ENCODE results near the gene REEP1.

Gene REEP1

DNA sequence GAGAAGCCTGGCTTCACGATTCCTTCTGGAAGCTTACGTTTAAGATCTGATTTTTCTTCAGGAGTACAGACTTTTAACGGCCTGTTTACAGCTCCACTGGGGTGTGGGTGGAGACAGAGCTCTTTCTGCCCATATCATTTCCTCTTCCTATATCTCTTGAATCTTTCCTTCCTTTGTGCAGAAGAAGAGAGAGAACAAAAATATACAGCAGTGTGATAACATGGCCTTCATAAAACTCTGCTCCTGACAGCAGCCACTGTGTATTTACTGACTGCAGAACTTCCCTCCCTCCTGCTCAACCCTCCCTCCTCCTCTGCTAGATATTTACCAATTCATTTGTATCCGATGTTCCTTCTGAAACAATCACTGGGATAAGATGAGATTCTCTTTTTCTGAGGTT is 34.1 kb upstream of the REEP1 start:
- no peak overlapping the region for H2AK5ac ChIP-seq (ENCODE audit: low read depth, low read length)
- H2AFZ ChIP-seq (ENCODE audit: low read length) = no peak overlapping the region
- H2BK12ac ChIP-seq (ENCODE audit: low read length) = no peak overlapping the region
- H2BK15ac ChIP-seq (ENCODE audit: low read length) = no peak overlapping the region
- H3K4me3 ChIP-seq (ENCODE audit: low read length in 2 of 2) = no peak overlapping the region
- H2BK120ac ChIP-seq (ENCODE audit: low read depth, low read length) = no peak overlapping the region
- H3K79me1 ChIP-seq (ENCODE audit: low read depth, low read length) = no peaks in the 10 kb centered on the region
- H4K91ac ChIP-seq (ENCODE audit: low read depth, low read length, poor library complexity) = no peak overlapping the region
- H3K23ac ChIP-seq (ENCODE audit: low read depth, low read length, poor library complexity) = no peak overlapping the region
- H4K8ac ChIP-seq (ENCODE audit: low read depth, low read length) = no peak overlapping the region
- H2BK5ac ChIP-seq (ENCODE audit: low read length) = no peak overlapping the region
- DNase-seq (ENCODE audit: low spot score) = no peak
- no peaks in the 10 kb centered on the region for H3K27me3 ChIP-seq (ENCODE audit: control insufficient read depth in 3 of 3, insufficient read depth in 3 of 3, low read depth in 1 of 3, low read length in 3 of 3)
- H3K27ac ChIP-seq (replicated peaks; ENCODE audit: low read length) = no peak overlapping the region
- no peak overlapping the region for H3K14ac ChIP-seq (ENCODE audit: low read length)
- H3K36me3 ChIP-seq (replicated peaks in 1 of 2; ENCODE audit: control insufficient read depth in 2 of 2, insufficient read depth in 2 of 2, low read length in 2 of 2) = no peaks in the 10 kb centered on the region
- H3K18ac ChIP-seq (ENCODE audit: low read length) = no peak overlapping the region
- no CpG with 5 or more reads among the region's 4 CpGs for WGBS, 2 donors (ENCODE audit: extremely low coverage in 2 of 2, insufficient read length in 2 of 2, insufficient replicate concordance in 1 of 2)
- H3K4me1 ChIP-seq (ENCODE audit: control insufficient read depth in 2 of 2, insufficient read depth in 1 of 2, low read depth in 1 of 2, low read length in 2 of 2) = no peaks in the 10 kb centered on the region
- no peak overlapping the region for H3K4me2 ChIP-seq (ENCODE audit: insufficient read depth, low read length, poor library complexity, severe bottlenecking)
- H3K4ac ChIP-seq (ENCODE audit: low read length) = no peak overlapping the region
- peaks cover 0 to 10% of the 10 kb centered on the region in 2 donors for H3K9me3 ChIP-seq (replicated peaks in 1 of 2; ENCODE audit: control insufficient read depth in 2 of 2, insufficient read depth in 1 of 2, low read depth in 1 of 2, low read length in 2 of 2)
- no peak overlapping the region for H3K9ac ChIP-seq (ENCODE audit: low read depth, low read length, poor library complexity)

DNA sequence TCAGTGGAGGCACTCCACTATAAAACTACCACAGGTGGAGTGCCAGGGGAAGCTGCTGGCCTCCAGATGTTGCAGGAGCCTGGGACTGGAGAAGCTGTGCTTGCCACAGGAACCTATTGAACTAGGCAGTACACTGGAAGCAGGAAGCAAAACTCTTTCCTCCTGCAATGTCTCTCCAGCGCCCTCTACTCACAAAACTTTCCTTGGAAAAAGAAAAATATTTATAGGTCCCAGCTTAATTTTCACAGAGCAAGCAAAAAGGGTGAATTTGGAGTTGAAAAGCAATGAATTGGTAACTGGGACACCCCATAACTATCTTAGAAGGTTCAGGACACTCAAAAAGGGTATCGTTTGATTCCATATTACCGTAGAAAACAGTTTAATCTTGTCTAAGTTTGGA is 33.2 kb upstream of the REEP1 start:
- Histone ChIP-seq H3K27ac (replicated peaks; ENCODE audit: low read length) (no peak overlapping the region), H2BK15ac (ENCODE audit: low read length) (no peak overlapping the region), H3K27me3 (ENCODE audit: control insufficient read depth in 3 of 3, insufficient read depth in 3 of 3, low read depth in 1 of 3, low read length in 3 of 3) (no peaks in the 10 kb centered on the region), H3K9ac (ENCODE audit: low read depth, low read length, poor library complexity) (no peak overlapping the region), H3K14ac (ENCODE audit: low read length) (no peak overlapping the region), H2BK12ac (ENCODE audit: low read length) (no peak overlapping the region), H3K18ac (ENCODE audit: low read length) (no peak overlapping the region), H2BK5ac (ENCODE audit: low read length) (no peak overlapping the region), H2AFZ (ENCODE audit: low read length) (no peak overlapping the region), H3K36me3 (replicated peaks in 1 of 2; ENCODE audit: control insufficient read depth in 2 of 2, insufficient read depth in 2 of 2, low read length in 2 of 2) (no peaks in the 10 kb centered on the region), H2BK120ac (ENCODE audit: low read depth, low read length) (no peak overlapping the region), H3K79me1 (ENCODE audit: low read depth, low read length) (no peaks in the 10 kb centered on the region), H3K4me1 (ENCODE audit: control insufficient read depth in 2 of 2, insufficient read depth in 1 of 2, low read depth in 1 of 2, low read length in 2 of 2) (no peaks in the 10 kb centered on the region), H3K4me3 (ENCODE audit: low read length in 2 of 2) (no peak overlapping the region), H3K4ac (ENCODE audit: low read length) (no peak overlapping the region), H3K4me2 (ENCODE audit: insufficient read depth, low read length, poor library complexity, severe bottlenecking) (no peak overlapping the region), H2AK5ac (ENCODE audit: low read depth, low read length) (no peak overlapping the region), H3K23ac (ENCODE audit: low read depth, low read length, poor library complexity) (no peak overlapping the region), H3K9me3 (replicated peaks in 1 of 2; ENCODE audit: control insufficient read depth in 2 of 2, insufficient read depth in 1 of 2, low read depth in 1 of 2, low read length in 2 of 2) (peaks cover 0 to 10% of the 10 kb centered on the region in 2 donors), H4K8ac (ENCODE audit: low read depth, low read length) (no peak overlapping the region), H4K91ac (ENCODE audit: low read depth, low read length, poor library complexity) (no peak overlapping the region)
- no peak for DNase-seq (ENCODE audit: low spot score)
- WGBS, 2 donors (ENCODE audit: extremely low coverage in 2 of 2, insufficient read length in 2 of 2, insufficient replicate concordance in 1 of 2) = no CpG with 5 or more reads among the region's 3 CpGs

DNA sequence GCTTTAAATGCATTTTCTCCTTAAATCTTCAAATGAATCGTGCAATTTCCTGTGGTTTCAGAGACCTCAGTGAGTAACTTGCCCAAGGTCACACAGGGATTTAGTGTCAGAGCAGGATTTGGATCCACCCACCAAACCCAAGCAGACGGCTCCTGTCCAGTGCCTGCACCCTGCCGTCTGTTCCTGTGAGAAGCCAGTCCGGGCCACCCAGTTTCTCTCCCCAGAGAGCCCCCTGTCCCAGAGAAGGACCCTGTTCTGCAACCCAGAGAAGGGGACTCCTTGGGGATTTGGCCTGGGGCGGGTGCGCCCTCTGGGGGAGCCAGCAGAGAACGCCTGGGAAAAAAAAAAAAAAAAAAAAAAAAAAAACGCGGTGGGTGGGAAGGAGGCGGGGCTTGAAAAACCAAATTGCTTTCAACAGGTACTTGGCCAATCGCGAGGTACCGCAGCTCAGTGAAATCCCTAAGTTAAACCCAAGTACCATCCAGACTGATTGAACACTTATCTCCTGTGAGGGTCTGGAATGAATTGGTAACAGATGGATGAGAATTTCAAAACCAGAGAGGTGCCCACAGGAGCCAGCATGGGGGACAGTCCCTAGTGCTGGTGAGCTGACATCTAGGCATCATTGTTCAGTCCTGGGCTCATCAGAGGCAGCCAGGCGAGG is 30.9 kb upstream of the REEP1 start:
- no peak overlapping the region for H4K8ac ChIP-seq (ENCODE audit: low read depth, low read length)
- no peak overlapping the region for H2BK5ac ChIP-seq (ENCODE audit: low read length)
- no peak overlapping the region for H3K18ac ChIP-seq (ENCODE audit: low read length)
- H3K14ac ChIP-seq (ENCODE audit: low read length) = no peak overlapping the region
- no peak overlapping the region for H2AK5ac ChIP-seq (ENCODE audit: low read depth, low read length)
- H3K36me3 ChIP-seq (replicated peaks in 1 of 2; ENCODE audit: control insufficient read depth in 2 of 2, insufficient read depth in 2 of 2, low read length in 2 of 2) = no peaks in the 10 kb centered on the region
- H3K9ac ChIP-seq (ENCODE audit: low read depth, low read length, poor library complexity) = no peak overlapping the region
- H3K4me1 ChIP-seq (ENCODE audit: control insufficient read depth in 2 of 2, insufficient read depth in 1 of 2, low read depth in 1 of 2, low read length in 2 of 2) = no peaks in the 10 kb centered on the region
- no peak overlapping the region for H3K23ac ChIP-seq (ENCODE audit: low read depth, low read length, poor library complexity)
- no peak overlapping the region for H3K4me3 ChIP-seq (ENCODE audit: low read length in 2 of 2)
- WGBS, 2 donors (ENCODE audit: extremely low coverage in 2 of 2, insufficient read length in 2 of 2, insufficient replicate concordance in 1 of 2) = no CpG with 5 or more reads among the region's 14 CpGs
- no peak overlapping the region for H2BK15ac ChIP-seq (ENCODE audit: low read length)
- peaks cover 0 to 10% of the 10 kb centered on the region in 2 donors for H3K9me3 ChIP-seq (replicated peaks in 1 of 2; ENCODE audit: control insufficient read depth in 2 of 2, insufficient read depth in 1 of 2, low read depth in 1 of 2, low read length in 2 of 2)
- no peak overlapping the region for H4K91ac ChIP-seq (ENCODE audit: low read depth, low read length, poor library complexity)
- no peak overlapping the region for H3K4me2 ChIP-seq (ENCODE audit: insufficient read depth, low read length, poor library complexity, severe bottlenecking)
- DNase-seq (ENCODE audit: low spot score) = peak; percentile 69
- H3K79me1 ChIP-seq (ENCODE audit: low read depth, low read length) = no peaks in the 10 kb centered on the region
- no peak overlapping the region for H2BK120ac ChIP-seq (ENCODE audit: low read depth, low read length)
- H3K27me3 ChIP-seq (ENCODE audit: control insufficient read depth in 3 of 3, insufficient read depth in 3 of 3, low read depth in 1 of 3, low read length in 3 of 3) = no peaks in the 10 kb centered on the region
- peak overlapping the region; percentile 64 for H2AFZ ChIP-seq (ENCODE audit: low read length)
- no peak overlapping the region for H2BK12ac ChIP-seq (ENCODE audit: low read length)
- H3K27ac ChIP-seq (replicated peaks; ENCODE audit: low read length) = no peak overlapping the region
- H3K4ac ChIP-seq (ENCODE audit: low read length) = no peak overlapping the region

DNA sequence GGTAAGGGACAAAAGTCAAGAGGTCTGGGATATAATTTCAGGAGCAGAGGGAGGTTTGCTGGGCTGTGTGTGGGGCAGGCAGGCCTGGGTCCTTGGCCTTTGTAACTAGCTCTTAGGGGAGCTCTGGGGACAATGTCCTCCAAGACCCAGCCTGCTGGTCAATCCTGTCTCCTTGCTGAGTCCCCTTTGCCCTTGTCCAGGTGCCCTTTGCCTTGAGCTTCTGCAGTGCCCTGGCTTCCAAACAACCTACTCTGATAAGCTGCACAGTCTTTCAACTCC is 30.0 kb upstream of the REEP1 start:
- Histone ChIP-seq H2BK12ac (ENCODE audit: low read length) (no peak overlapping the region), H3K9ac (ENCODE audit: low read depth, low read length, poor library complexity) (no peak overlapping the region), H2BK120ac (ENCODE audit: low read depth, low read length) (no peak overlapping the region), H3K18ac (ENCODE audit: low read length) (no peak overlapping the region), H3K4me2 (ENCODE audit: insufficient read depth, low read length, poor library complexity, severe bottlenecking) (no peak overlapping the region), H3K27me3 (ENCODE audit: control insufficient read depth in 3 of 3, insufficient read depth in 3 of 3, low read depth in 1 of 3, low read length in 3 of 3) (no peaks in the 10 kb centered on the region), H3K14ac (ENCODE audit: low read length) (no peak overlapping the region), H3K9me3 (replicated peaks in 1 of 2; ENCODE audit: control insufficient read depth in 2 of 2, insufficient read depth in 1 of 2, low read depth in 1 of 2, low read length in 2 of 2) (peaks cover 0 to 10% of the 10 kb centered on the region in 2 donors), H2BK15ac (ENCODE audit: low read length) (no peak overlapping the region), H4K91ac (ENCODE audit: low read depth, low read length, poor library complexity) (no peak overlapping the region), H4K8ac (ENCODE audit: low read depth, low read length) (no peak overlapping the region), H2AFZ (ENCODE audit: low read length) (no peak overlapping the region), H3K4me1 (ENCODE audit: control insufficient read depth in 2 of 2, insufficient read depth in 1 of 2, low read depth in 1 of 2, low read length in 2 of 2) (no peaks in the 10 kb centered on the region), H3K79me1 (ENCODE audit: low read depth, low read length) (no peaks in the 10 kb centered on the region), H3K36me3 (replicated peaks in 1 of 2; ENCODE audit: control insufficient read depth in 2 of 2, insufficient read depth in 2 of 2, low read length in 2 of 2) (no peaks in the 10 kb centered on the region), H3K4me3 (ENCODE audit: low read length in 2 of 2) (no peak overlapping the region), H2AK5ac (ENCODE audit: low read depth, low read length) (no peak overlapping the region), H2BK5ac (ENCODE audit: low read length) (no peak overlapping the region), H3K4ac (ENCODE audit: low read length) (no peak overlapping the region), H3K23ac (ENCODE audit: low read depth, low read length, poor library complexity) (no peak overlapping the region), H3K27ac (replicated peaks; ENCODE audit: low read length) (no peak overlapping the region)
- no peak for DNase-seq (ENCODE audit: low spot score)
